Fibroblast of villous mesenchyme (primary cell): Measurements from ENCODE around the gene LIFR. TPM values are rescaled to one million over a fixed set of nuclear protein-coding genes. Genes with fewer than 3 reads are reported as not detected.
A peak's percentile ranks its signal among the peaks of the same experiment; 100 is the strongest.

Experiments used
- DNase-seq: peaks from one replicate; pipeline ENCODE4 v3.0.0-alpha.2; 2010; ENCODE audit warnings: low read depth
- H3K4me3 ChIP-seq: 2 replicates; pipeline ENCODE4 v1.5.1; 2011; ENCODE audit warnings: low read depth, mild to moderate bottlenecking, low read length
- total RNA-seq: library from RNA; depleted of rRNA; stranded (reverse); fragments of >200 nt; gene quantifications from 2 replicates; pipeline ENCODE4 v1.2.3, GENCODE V29; 2012
- TF ChIP-seq, protein P1 (sequence below): IDR thresholded peaks from 2 replicates; pipeline ENCODE4 v1.5.1; 2012; ENCODE audit warnings: low read depth, mild to moderate bottlenecking, low read length; ENCODE audit not compliant: insufficient read depth

The LIFR gene
- total RNA-seq, 1 donor, result 40.2 TPM

DNA sequence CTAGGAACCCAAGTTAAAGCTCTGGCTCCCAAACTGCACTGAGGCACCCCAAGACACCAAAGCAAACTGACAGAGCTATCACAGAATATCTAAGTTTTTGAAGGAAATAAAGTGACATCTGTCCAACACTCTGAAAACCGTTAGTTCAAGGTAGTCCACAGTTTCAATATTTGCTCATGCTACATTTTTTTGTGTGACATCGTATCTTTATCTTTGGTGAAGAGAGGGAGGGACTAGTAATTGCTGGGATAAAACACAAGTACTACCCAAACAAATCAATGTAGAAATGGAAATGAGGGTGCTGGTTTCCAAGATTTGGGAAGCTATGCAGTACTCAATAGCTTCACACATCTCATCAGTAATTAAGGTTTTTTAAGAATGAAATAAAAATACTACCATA, 20.6 kb downstream of the LIFR start:
- H3K4me3 ChIP-seq, result no peak overlapping the region
- no peak for DNase-seq
- TF ChIP-seq, protein P1, sequence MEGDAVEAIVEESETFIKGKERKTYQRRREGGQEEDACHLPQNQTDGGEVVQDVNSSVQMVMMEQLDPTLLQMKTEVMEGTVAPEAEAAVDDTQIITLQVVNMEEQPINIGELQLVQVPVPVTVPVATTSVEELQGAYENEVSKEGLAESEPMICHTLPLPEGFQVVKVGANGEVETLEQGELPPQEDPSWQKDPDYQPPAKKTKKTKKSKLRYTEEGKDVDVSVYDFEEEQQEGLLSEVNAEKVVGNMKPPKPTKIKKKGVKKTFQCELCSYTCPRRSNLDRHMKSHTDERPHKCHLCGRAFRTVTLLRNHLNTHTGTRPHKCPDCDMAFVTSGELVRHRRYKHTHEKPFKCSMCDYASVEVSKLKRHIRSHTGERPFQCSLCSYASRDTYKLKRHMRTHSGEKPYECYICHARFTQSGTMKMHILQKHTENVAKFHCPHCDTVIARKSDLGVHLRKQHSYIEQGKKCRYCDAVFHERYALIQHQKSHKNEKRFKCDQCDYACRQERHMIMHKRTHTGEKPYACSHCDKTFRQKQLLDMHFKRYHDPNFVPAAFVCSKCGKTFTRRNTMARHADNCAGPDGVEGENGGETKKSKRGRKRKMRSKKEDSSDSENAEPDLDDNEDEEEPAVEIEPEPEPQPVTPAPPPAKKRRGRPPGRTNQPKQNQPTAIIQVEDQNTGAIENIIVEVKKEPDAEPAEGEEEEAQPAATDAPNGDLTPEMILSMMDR, result no peak

DNA sequence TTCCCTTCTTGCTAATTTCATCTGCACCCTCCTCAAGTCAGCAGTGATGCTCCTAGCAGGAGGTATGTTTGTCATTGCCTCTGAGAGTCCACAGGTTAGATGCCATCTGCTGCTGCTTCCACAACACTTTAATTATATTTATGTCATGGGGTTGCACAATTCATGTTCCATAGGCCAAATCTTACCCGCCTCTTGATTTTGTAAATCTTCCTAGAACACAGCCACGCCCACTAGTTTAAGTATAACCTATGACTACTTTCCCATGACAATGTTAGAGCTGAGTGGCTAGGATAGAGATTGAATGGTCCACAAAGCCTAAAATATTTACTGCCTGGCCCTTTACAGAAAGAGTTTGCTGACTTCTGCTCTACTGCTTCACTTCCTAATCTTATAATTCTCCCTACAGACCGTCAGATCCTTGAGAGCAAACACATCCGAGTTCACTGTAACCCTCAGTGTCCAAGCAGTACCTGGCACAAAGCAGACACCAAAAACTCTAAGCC, 21.1 kb downstream of the LIFR start:
- TF ChIP-seq, protein P1, result no peak
- no peak overlapping the region for H3K4me3 ChIP-seq
- peak; percentile 88 for DNase-seq

DNA sequence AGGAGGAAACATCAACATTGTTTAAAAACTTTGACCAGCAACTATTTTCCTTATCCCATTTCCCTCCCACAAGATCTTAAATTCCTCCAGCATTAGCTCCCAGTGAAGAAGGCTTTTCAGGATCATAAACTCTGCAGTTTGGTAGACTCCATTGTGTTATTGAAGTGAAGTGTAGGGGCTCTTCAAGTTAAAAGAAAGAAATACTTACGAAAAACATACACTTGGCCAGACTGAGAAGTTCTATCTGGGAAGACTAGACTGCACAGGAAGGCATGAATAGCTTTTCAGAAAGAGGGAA, 22.3 kb downstream of the LIFR start:
- TF ChIP-seq, protein P1, result no peak
- no peak for DNase-seq
- no peak overlapping the region for H3K4me3 ChIP-seq

DNA sequence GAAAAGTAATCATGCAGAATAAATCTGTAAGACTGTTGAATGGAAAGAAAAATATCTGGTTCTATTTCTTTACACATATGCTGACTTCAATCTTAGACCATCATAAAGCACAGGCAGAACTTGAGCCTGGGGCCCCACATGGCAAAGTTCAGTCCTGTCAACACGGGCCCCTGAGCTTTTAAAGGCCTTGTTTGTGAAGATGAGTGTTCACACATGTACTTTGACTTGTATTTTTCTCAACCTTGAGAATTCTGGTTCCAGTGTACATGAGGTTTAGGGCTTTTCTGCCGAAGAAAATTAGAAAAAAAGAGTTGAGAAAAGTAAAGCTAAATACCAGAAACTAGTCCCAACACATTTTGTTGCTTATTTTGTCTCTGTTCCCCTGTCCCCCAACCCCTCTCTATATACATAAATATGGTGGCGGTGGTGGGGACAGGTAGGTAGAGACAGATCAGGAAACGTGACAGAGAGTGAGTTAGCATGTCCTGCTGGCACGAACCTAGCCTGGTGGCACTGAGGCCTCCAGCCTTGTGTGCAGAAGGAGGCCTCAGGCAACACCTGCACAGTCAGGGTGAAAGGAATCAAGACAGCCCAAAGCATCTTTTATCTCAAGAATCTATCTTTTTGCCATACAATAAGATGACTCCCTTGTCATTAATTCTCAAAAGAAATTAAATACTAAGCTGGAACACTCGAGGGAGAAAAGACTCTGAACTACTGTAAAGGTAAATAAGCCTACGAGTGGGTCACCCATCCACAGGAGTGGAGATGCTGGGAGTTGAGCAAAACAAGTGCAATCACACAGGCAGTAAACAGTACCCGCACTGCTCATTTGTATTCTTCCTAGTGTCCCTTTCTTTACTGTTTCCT, 22.9 kb downstream of the LIFR start:
- no peak for DNase-seq
- no peak overlapping the region for H3K4me3 ChIP-seq
- TF ChIP-seq, protein P1, result no peak

DNA sequence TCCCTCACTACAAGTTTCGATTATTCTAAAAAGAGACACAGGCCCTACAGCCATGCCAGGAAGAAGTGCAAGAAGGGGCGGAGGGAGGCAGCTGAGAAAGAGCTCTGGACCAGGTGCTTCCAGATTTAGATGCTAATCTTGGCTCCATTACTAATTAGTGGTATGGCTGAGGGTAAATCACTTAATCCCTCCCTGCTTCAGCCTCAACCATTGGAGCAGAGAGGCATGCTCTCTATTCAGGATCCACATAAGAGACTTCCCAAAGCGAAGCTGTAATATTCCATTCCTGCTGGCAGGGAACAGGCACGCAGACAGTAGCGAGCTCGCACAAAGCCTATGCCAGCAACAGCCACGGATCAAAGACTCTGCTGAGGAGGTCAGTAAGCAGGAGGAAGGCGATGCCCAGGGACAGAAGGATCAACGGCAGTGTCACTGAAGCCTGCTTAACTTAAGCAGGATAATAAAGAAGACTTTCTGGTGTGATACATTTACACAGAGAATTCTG, 24.2 kb downstream of the LIFR start:
- TF ChIP-seq, protein P1, result no peak
- peak; percentile 36 for DNase-seq
- H3K4me3 ChIP-seq, result no peak overlapping the region

DNA sequence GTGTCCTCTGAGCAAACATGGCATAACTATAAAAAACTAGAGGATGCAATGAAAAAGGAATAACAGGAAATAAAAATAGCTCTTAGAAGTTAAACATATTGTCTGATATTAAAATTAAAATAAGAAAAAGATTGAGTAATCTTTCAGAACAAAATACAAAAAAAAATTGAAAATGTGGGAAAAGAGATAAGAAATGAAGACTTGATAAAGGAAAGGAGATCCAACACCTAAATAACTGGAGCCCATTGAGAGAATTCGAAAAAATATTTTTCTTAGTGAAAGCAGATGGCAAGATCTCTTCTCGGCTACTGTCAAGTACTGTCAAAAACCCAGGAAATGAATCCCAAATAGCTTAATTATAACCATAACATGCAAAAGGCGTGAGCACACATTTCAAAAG, 24.9 kb downstream of the LIFR start:
- DNase-seq, result no peak
- no peak overlapping the region for H3K4me3 ChIP-seq
- TF ChIP-seq, protein P1, result no peak
